SK-N-DZ (cell line): ENCODE results near the gene PRSS21. TPM values are rescaled to one million over a fixed set of nuclear protein-coding genes. Genes with fewer than 3 reads are reported as not detected.

Experiments used
- DNase-seq: peaks from one replicate; pipeline ENCODE4 v3.0.0-alpha.2; 2015; ENCODE audit warnings: low spot score
- polyA plus RNA-seq, 2 experiments: library from polyadenylated mRNA; depleted of rRNA; stranded (reverse); fragments of >200 nt; gene quantifications; 2 replicates each; pipeline ENCODE4 v1.2.3, GENCODE V29; 2014

The PRSS21 gene, protein sequence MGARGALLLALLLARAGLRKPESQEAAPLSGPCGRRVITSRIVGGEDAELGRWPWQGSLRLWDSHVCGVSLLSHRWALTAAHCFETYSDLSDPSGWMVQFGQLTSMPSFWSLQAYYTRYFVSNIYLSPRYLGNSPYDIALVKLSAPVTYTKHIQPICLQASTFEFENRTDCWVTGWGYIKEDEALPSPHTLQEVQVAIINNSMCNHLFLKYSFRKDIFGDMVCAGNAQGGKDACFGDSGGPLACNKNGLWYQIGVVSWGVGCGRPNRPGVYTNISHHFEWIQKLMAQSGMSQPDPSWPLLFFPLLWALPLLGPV
- 0.59 and 3.0 TPM in 2 replicates for polyA plus RNA-seq (2014; cell fraction: cytosol; rRNA removed)
- 12.7 and 14.8 TPM in 2 replicates for polyA plus RNA-seq (2014; cell fraction: nucleus; rRNA removed)

DNA sequence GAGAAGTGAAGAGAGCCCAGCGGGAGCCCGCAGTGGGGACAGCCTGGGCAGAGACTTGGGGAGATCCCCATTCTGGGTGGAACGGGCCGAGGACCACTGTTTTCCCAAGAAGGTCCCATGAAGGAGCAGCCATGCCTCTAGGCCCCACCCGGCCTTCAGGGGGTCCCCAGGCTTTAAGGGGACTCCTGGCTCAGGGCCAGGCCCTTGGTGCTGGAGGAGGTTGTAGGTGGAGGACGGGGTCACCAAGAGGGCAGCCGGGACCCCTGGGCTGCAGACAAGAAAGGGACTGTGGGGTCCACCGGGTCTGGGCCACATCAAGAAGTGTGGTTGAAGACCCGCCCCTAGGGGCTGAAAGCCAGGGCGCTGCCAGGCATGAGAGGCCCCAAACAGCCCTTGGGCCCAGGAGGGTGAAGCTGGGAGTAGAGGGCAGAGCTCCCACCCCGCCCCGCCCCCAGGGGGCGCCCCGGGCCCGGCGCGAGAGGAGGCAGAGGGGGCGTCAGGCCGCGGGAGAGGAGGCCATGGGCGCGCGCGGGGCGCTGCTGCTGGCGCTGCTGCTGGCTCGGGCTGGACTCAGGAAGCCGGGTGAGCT, at the start of gene PRSS21:
Gene PRSS21, plus strand, starts transcription at position 487 of the 589 bp plus-strand sequence. Its CDS starts 32 bp downstream, at position 519.
- no peak for DNase-seq

- DNase-seq, result no peak
Measured at GRCh38 chr16:2767891-2768290, 49.1 kb upstream of the PRSS21 start.

DNA sequence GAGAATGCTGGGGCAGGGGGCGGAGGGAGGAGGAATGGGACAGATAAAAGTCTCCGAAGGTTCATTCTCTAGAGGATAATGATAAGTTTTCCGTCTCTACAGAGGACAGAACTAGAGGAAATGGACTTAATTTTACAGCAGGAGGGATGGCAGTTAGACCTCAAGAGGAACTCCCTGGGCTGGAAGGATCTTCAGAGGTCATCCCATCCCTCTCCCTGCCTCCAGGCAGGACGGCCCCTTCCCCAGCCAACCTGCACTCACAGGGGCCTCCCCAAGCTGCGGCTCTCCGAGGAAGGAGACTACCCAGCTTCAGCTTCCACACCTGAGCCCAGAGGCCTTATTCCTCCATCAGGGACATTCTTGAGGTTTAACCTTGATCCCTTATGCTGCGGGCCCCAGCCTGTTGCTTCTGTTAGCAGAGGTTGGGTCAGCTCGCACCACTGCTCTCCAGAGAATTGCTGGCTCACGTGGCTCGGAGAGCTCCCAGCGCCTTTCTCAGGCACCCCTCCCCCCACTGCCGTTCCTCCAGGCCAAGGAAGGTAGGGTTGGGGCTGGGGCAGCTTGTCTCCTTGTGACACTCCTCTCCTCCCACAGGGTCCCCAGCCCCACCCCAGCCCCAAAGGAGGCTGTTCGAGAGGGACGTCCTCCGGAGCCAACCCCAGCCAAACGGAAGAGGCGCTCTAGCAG, 48.5 kb upstream of the PRSS21 start:
- DNase-seq, result no peak

- DNase-seq, result no peak
Measured at GRCh38 chr16:2769100-2769529, 47.9 kb upstream of the PRSS21 start.

DNA sequence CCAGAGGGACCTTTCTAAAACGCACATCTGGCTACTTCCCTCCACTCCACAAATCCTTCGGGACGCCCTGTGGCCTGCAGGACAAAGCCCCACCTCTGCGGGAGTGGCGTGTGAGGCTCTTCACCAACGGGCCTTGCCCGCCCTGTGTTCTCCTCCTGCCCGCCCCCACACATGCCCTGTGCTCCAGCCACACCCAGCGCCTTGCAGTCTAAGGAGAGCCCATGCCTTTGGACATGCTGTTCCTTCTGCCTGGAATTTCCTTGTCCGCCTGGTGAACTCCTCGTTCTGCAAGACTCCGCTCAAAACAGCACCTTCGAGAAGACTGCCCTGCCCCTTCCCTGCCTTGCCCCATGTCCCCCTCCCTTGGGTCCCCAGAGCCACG, 47.4 kb upstream of the PRSS21 start:
- DNase-seq, result no peak

DNA sequence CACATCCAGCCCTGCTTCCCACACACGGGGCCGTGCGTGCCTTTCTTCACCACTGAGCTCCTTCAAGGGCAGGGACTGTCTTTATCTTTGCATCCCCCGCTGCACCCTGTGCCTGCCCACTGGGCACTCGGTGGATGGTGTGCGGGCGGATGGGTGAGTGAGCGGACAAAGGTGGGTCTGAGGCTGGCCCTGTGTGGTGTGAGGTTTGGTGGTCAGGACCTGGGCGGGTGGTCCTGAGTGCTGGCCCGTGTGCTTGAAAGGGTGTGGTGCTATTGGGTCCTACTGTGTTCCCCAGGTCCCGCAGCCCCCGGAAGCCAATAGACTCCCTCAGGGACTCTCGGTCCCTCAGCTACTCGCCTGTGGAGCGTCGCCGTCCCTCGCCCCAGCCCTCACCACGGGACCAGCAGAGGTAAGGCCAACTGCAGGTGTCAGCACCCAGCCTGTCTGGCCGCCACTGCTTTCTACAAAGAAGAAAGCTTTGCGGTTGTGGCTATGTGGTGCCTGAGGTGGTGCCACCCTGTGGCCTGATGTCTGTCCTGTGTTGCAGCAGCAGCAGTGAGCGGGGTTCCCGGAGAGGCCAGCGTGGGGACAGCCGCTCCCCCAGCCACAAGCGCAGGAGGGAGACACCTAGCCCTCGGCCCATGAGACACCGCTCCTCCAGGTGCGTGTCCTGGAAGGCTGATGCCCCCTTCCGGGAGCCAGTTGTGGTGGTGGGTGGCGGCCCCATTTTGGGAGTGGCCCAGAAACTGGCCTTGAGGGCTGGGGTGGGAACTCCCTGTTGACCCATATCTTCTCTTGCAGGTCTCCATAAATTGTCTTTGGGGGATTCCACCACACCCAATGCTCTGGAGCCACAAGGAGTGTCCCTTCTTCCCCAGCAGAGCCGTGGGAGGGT, 46.7 kb upstream of the PRSS21 start:
- DNase-seq, result no peak

- no peak for DNase-seq
Measured at GRCh38 chr16:2771496-2772402, 45.3 kb upstream of the PRSS21 start.

DNA sequence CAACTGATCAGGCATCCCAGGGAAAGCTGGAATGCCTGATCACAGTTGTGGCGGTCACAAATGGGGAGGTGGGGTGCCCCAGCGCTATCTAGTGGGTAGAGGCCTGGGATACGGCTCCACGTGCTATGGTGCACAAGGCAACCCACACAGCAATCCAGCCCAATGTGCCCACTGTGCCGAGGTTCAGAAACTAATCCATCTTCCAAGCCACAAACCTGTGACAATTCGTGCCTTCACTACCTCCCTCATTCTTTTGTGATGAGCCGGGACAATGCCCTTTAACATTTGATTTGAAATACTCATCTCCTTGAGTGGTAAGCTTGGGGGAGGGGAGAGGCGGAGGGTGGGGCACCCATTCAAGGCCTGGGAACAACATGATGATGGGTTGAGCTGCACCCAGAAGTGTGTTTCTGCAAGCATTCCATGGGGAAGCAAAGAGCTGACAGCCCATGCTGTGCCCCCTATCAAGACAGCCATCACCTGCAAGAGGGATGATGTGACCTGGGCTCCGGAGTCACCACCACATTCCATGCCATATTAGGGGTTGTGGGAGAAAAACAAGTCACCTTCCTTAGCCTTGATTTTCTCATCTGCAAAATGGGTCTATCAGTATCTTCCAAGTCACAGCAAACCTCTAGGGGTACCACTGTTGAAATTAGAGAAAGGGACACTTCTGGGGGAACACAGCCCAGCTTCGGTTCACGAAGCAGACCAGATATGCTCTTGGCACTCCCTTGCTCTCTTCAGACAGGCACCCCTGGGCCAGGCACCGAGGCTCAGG, 43.7 kb upstream of the PRSS21 start:
- DNase-seq, result no peak

- no peak for DNase-seq
Measured at GRCh38 chr16:2774161-2774891, 42.7 kb upstream of the PRSS21 start.

GRCh38 chr16:2775131-2775716, 41.8 kb upstream of the PRSS21 start:
- no peak for DNase-seq

DNA sequence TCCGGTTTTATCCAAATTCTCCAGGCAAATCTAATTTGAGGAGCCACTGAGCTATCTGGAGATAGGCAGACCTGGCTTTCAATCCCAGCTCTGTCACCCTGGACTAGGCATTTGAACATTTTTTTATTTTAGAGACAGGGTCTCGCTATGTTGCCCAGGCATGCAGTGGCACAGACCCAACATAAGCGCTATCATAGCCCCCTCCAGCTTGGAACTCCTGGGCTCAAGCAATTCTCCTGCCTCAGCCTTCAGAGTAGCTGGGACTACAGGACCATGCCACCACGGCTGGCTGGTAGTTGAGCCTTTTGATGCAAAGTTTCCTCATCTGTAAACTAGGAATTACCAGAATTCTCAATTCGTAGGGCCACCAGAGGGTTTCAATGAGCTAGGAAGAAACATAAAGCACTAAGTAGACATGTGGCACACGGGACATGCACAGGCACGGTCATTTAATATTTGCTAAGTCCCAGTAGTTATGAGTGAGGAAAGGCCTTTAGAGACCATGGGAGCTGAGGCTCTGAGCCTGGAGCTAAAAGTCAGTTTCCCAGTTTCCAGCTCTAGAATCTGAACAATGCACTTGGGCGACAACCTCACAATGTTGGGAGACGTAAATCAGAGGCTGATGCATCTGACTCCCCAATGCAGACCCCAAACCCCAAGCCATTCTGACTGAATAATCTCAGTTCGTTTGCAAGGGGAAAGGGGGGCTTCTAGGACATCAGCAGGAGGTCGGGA, 41.1 kb upstream of the PRSS21 start:
- no peak for DNase-seq

DNA sequence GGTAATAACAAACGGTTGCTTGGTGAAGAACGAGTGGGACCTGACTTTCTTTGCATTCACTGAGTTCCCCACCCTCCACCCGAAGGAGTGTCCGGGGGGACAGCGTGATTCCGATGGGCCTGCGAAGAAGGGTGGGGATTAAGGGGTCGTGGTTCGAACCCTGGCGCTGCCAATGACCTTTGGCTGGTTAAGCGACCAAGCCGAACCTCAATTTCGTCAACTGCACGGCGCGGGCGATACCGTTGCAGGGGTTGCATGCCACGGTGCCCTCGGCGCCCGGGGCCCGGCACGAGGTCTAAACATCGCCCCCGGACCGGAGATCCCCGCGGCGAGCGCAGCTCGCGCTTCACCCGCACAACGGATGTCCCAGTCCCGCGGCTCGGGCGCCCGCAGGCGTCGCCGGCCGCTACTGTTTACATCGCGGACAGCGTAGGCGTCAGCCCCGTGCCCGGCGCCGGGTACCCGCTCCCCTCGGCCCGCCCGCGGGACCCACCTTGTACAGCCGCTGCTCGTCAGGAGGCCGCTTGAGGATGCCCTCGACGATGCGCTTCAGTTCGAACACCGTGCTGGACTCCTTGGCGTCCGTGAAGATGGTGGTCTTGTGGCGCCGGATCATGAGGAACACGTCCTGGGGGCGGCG, 40.4 kb upstream of the PRSS21 start:
- no peak for DNase-seq

DNA sequence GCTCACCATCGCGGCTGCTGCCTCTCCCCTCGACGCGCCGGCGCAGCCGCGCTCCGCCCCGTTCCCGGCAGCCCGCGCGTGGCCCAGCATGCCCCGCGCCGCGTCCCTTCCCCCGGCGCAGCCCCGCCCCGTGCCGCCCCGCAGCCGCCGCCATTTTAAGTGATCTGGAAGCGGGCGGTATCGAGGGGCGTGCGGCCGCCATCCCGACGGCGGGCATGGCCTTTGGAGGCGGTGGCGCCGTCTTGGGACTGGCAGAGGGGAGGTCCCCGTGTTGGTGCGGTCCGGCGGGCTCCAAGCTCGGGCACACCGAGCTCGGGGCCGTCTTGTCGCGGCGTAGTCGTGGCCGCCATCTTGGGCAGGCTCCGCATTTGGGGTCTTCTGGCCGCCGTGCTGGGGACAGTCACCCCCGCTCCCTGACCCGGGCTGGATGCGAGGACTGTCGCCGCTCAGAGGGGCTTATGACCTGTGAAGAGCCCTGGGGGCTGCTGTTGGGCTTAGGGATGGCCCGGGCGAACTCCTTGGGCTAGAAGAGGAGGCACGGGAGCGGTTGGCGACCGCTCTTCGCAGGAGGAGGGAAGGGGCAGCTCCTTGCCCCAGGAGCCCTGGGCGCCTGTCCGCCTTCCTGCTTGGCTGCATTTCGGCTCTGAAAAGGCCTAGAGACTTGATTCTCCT, 39.7 kb upstream of the PRSS21 start, which contains the start of gene ELOB:
Gene ELOB, minus strand, starts transcription at position 50 of the 672 bp plus-strand sequence. Its CDS starts 41 bp downstream, at position 9.
- peak; percentile 75 for DNase-seq

- DNase-seq, result no peak
Measured at GRCh38 chr16:2777903-2778629, 39.0 kb upstream of the PRSS21 start.

- no peak for DNase-seq
Measured at GRCh38 chr16:2778630-2778958, 38.4 kb upstream of the PRSS21 start.
